OCI-LY1 (cell line): ENCODE measurements around the gene CNTNAP2.

ENCODE experiments used
- CTCF ChIP-seq: fragments of 200-600 bp; sonication (generic), shearing (Covaris generic); IDR thresholded peaks from 2 replicates; pipeline ENCODE4 v1.5.1; 2017; ENCODE audit warnings: mild to moderate bottlenecking, antibody characterized with exemption, low read length, moderate library complexity, mixed read lengths
- EZH2 ChIP-seq: fragments of 200-600 bp; sonication (generic), shearing (Covaris generic); IDR thresholded peaks from 2 replicates; pipeline ENCODE4 v1.8.0; 2017; ENCODE audit warnings: borderline replicate concordance, mixed run types, mild to moderate bottlenecking, antibody characterized with exemption, low read length, moderate library complexity, mixed read lengths

- TF ChIP-seq CTCF (no peak), EZH2 (no peak)
Measured at GRCh38 chr7:147308539-147308938, 1191.9 kb downstream of the CNTNAP2 start.
